NT2/D1 (cell line): ENCODE results near the gene LPP.

Experiments
- DNase-seq: peaks from one replicate; pipeline ENCODE4 v3.0.0-alpha.2; 2011; ENCODE audit warnings: low read depth, low spot score
- H3K27me3 ChIP-seq: 2 replicates; pipeline ENCODE4 v1.6.0; 2011; ENCODE audit warnings: mild to moderate bottlenecking; ENCODE audit not compliant: insufficient read length, insufficient read depth
- H3K36me3 ChIP-seq: 2 replicates; pipeline ENCODE4 v1.6.1; 2011; ENCODE audit warnings: mild to moderate bottlenecking, low read length, mixed read lengths; ENCODE audit not compliant: insufficient read depth, insufficient read length
- H3K4me1 ChIP-seq: 2 replicates; pipeline ENCODE4 v1.5.1; 2011; ENCODE audit not compliant: insufficient read depth, insufficient read length
- H3K4me3 ChIP-seq: 2 replicates; pipeline ENCODE4 v1.5.1; 2011; ENCODE audit warnings: low read depth; ENCODE audit not compliant: insufficient read length
- H3K9ac ChIP-seq: 2 replicates; pipeline ENCODE4 v1.6.0; 2011; ENCODE audit warnings: low read depth; ENCODE audit not compliant: insufficient read length
- H3K9me3 ChIP-seq: 2 replicates; pipeline ENCODE4 v1.5.1; 2011; ENCODE audit warnings: mild to moderate bottlenecking, low read length; ENCODE audit not compliant: insufficient read depth
- SUZ12 ChIP-seq: IDR thresholded peaks from 2 replicates; pipeline ENCODE4 v1.6.1; 2011; ENCODE audit not compliant: insufficient read length, insufficient read depth; ENCODE audit errors: extremely low read depth
- YY1 ChIP-seq: IDR thresholded peaks from 2 replicates; pipeline ENCODE4 v1.6.1; 2011; ENCODE audit not compliant: insufficient read length, insufficient read depth
- ZNF274 ChIP-seq: IDR thresholded peaks from 2 replicates; pipeline ENCODE4 v1.6.1; 2011; ENCODE audit warnings: mild to moderate bottlenecking, low read depth, low read length

Gene LPP

DNA sequence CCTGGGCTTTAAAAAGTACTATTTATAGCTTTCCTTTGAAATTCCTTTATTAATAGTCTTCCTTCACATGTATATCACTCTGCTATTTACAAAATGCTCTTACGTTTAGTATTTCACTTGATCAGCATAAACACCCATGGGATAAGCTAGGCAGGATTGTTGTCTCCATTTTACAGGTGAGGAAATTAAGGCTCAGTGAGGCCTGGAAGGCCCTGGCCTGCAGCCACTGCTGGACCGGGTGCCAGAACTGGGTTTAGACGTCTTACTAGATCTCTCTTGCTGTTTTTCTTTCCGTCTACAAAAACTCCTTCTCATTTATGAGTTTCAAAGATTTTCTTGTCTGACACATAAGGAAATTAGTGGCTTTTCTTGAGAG, 236.4 kb downstream of the LPP start:
- Histone ChIP-seq H3K27me3 (no peaks in the 10 kb centered on the region), H3K4me3 (no peak overlapping the region), H3K9ac (no peak overlapping the region), H3K9me3 (no peaks in the 10 kb centered on the region), H3K36me3 (no peaks in the 10 kb centered on the region), H3K4me1 (peaks cover 3% of the 10 kb centered on the region)
- no peak for DNase-seq
- TF ChIP-seq YY1 (no peak), SUZ12 (no peak), ZNF274 (no peak)

DNA sequence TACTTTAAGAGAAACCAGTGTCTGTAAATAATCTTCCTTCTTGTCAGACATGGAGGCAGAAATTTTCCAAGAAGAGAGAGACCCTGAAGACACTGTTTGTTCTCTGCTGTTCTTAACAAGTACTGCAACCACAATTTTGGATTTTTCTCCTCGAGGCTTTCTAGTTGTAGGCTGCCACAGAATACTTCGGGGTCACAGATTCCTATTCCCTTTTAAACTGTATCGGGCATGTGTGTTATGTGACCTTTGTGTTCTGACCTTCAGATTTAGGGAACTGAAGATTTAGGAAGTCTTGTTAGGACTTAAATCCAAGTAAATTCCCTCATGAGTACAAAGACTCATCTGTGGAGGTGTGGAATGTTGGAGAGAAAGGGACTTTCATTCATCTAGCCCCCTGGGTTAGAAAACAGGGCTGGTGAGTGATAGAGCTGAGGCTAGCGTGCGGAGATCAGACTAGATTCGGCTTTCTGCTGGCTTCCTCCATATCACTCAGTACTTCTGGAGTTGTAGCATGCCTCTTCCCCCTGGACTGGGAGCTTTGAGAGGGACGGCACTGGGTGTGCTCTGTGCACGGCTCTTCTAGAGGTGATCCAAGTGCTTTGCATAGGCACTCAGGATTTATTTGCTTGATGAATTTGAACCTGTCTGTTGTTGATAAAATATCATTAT, 237.0 kb downstream of the LPP start:
- DNase-seq, result no peak
- Histone ChIP-seq H3K27me3 (no peaks in the 10 kb centered on the region), H3K9me3 (no peaks in the 10 kb centered on the region), H3K9ac (no peak overlapping the region), H3K4me1 (peaks cover 3% of the 10 kb centered on the region), H3K36me3 (no peaks in the 10 kb centered on the region), H3K4me3 (no peak overlapping the region)
- no peak for TF ChIP-seq ZNF274
- no peak for TF ChIP-seq YY1
- no peak for TF ChIP-seq SUZ12

DNA sequence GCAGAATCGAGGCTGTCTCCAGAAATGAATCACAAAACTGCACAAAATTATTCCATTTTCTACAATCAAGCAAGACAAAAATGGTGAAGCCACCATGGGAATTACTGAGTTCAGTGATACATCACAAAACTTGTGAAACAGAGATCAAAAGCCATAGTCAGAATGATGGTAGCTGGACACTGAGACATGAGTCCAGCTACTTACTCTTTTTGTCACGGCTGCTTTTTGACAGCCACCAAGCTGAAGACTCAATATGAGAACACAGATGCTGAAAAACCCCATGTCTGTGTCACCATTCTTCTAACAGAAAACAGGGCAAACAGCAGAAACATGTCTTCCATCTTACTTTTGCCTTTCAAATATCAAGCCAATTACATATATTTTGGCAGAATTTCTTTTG, 237.6 kb downstream of the LPP start:
- H3K36me3 ChIP-seq, result no peaks in the 10 kb centered on the region
- H3K4me1 ChIP-seq, result peaks cover 3% of the 10 kb centered on the region
- no peak overlapping the region for H3K4me3 ChIP-seq
- no peaks in the 10 kb centered on the region for H3K9me3 ChIP-seq
- no peaks in the 10 kb centered on the region for H3K27me3 ChIP-seq
- H3K9ac ChIP-seq, result no peak overlapping the region
- DNase-seq, result no peak
- TF ChIP-seq ZNF274 (no peak), YY1 (no peak), SUZ12 (no peak)

DNA sequence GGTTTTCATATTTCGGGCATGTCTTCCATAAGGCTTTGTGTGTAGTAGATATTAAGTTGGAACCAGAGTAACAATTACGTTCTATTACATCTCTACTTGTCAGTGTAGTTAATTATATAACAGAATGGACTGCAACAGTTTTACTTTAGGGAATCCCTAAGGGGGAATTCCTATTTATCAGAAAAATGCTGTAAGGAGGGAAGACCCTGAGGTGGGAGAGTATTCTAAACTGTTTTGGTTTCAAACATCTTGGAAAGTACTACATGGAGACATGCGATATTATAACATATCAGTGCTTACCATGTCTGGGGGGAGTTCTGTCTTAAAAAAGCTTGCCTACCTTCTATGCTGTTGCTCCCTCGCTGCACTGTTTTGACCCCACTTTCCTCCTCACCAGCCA, 238.1 kb downstream of the LPP start:
- H3K36me3 ChIP-seq, result no peaks in the 10 kb centered on the region
- H3K27me3 ChIP-seq, result no peaks in the 10 kb centered on the region
- DNase-seq, result no peak
- no peak overlapping the region for H3K4me3 ChIP-seq
- TF ChIP-seq ZNF274, result no peak
- no peak for TF ChIP-seq YY1
- TF ChIP-seq SUZ12, result no peak
- H3K9ac ChIP-seq, result no peak overlapping the region
- no peaks in the 10 kb centered on the region for H3K9me3 ChIP-seq
- H3K4me1 ChIP-seq, result peaks cover 3% of the 10 kb centered on the region

DNA sequence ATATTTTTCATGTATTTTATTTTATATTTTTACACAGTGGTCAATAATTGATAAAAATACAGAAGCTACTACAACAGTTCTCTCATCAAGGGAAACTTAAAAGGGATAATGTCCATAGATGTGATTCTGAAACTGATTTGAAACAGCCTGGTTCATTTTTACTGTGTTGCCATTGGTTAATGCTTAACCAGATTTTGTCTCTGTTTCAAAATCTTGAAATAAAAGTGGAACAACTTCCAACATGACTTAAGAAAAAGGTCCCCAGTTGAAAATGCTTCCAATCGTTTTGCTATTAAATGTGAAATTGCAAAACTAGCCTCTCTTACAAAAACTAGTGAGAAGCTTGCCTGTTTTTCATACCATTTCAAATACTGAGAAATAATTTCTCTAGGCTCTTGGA, 240.7 kb downstream of the LPP start:
- TF ChIP-seq YY1 (no peak), ZNF274 (no peak), SUZ12 (no peak)
- Histone ChIP-seq H3K9me3 (no peaks in the 10 kb centered on the region), H3K4me1 (peaks cover 2% of the 10 kb centered on the region), H3K36me3 (no peaks in the 10 kb centered on the region), H3K4me3 (no peak overlapping the region), H3K27me3 (no peaks in the 10 kb centered on the region), H3K9ac (no peak overlapping the region)
- DNase-seq, result no peak

DNA sequence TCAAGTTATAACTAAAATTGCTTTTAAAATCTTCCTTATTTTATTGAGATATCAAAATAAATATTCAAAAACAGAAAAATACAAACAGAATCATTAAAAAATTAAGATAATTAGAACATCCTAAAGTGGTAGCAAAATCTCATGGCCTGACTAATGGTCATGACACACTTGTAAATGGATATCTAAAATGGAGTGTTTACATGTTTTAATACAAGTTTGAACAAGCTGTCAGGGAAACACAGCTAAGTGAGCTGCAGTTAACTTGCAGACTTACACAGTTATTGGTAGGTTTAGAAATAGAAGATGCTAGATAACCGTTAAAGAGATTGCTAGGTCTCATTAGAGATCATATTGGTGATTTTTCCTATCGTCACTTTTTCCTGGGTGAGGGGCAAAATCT, 242.3 kb downstream of the LPP start:
- no peaks in the 10 kb centered on the region for H3K27me3 ChIP-seq
- TF ChIP-seq YY1 (no peak), SUZ12 (no peak)
- peaks cover 2% of the 10 kb centered on the region for H3K4me1 ChIP-seq
- no peak overlapping the region for H3K9ac ChIP-seq
- H3K9me3 ChIP-seq, result no peaks in the 10 kb centered on the region
- no peak for DNase-seq
- H3K4me3 ChIP-seq, result no peak overlapping the region
- H3K36me3 ChIP-seq, result no peaks in the 10 kb centered on the region

DNA sequence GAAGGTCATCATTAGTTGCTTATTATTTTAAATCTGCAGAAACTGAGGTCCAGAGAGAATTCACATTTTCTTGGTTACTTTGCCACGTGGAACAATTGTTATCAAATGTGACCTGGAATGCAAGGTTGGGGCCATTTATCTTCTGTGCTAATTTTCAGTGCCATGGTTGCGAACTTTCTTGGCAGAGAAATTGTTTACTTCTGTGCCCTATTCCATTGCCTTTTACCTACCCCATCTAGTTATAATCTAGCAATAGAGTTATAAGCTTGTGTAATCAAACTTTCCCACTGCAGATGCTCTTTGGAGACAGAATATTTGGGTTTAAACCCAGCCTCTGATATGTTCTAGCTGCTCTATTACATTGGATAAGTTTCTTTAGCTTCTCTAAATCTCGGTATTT, 242.9 kb downstream of the LPP start:
- TF ChIP-seq ZNF274 (no peak), YY1 (no peak), SUZ12 (no peak)
- H3K4me1 ChIP-seq, result peaks cover 2% of the 10 kb centered on the region
- H3K36me3 ChIP-seq, result no peaks in the 10 kb centered on the region
- no peak overlapping the region for H3K4me3 ChIP-seq
- no peak overlapping the region for H3K9ac ChIP-seq
- H3K27me3 ChIP-seq, result no peaks in the 10 kb centered on the region
- H3K9me3 ChIP-seq, result no peaks in the 10 kb centered on the region
- DNase-seq, result no peak
